A673 (cell line): ENCODE measurements around the gene AKT3.

Source experiments
- EZH2 ChIP-seq: fragments of 200-600 bp; sonication (generic); IDR thresholded peaks from 2 replicates; pipeline ENCODE4 v1.6.1; 2017; ENCODE audit warnings: borderline replicate concordance, low read depth, mild to moderate bottlenecking, mixed read lengths, antibody characterized with exemption, low read length; ENCODE audit not compliant: poor library complexity, severe bottlenecking
- TF ChIP-seq, protein P1 (sequence below): fragments of 300-800, 200-600 bp; sonication (generic); conservative IDR thresholded peaks from 2 replicates; pipeline ENCODE4 v1.5.1; 2017; ENCODE audit warnings: low read depth, mild to moderate bottlenecking, antibody characterized with exemption, low read length, moderate library complexity, mixed read lengths

DNA sequence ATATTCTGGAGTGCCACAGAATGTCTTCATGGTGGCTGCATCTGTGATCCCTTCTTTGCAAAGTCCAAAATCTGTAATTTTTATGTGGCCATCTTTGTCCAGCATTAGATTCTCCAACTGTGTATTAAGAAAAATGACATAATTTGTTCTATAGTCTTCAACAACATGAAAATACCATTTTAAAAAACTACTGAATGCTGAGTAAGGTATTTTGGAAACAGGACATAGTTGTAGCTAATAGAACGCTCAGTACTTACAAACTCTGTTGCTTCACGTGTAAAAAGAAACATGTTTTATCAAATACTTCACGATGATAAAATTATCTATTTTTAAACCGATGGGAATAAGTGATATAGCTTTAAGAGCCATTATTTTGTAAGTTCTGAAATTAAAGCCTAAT, 286.3 kb downstream of the AKT3 start:
- TF ChIP-seq, protein P1, sequence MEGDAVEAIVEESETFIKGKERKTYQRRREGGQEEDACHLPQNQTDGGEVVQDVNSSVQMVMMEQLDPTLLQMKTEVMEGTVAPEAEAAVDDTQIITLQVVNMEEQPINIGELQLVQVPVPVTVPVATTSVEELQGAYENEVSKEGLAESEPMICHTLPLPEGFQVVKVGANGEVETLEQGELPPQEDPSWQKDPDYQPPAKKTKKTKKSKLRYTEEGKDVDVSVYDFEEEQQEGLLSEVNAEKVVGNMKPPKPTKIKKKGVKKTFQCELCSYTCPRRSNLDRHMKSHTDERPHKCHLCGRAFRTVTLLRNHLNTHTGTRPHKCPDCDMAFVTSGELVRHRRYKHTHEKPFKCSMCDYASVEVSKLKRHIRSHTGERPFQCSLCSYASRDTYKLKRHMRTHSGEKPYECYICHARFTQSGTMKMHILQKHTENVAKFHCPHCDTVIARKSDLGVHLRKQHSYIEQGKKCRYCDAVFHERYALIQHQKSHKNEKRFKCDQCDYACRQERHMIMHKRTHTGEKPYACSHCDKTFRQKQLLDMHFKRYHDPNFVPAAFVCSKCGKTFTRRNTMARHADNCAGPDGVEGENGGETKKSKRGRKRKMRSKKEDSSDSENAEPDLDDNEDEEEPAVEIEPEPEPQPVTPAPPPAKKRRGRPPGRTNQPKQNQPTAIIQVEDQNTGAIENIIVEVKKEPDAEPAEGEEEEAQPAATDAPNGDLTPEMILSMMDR: no peak
- no peak for TF ChIP-seq EZH2
